Pancreas (tissue), 10 donors: ENCODE measurements around the gene MYO1E. TPM values are rescaled to one million over a fixed set of nuclear protein-coding genes. Genes with fewer than 3 reads are reported as not detected.

Experiments
- ATAC-seq, 4 donors: fragments of 200-7000 bp; cut with Tn5 transposase; one replicate each; pipeline versions ENCODE4 v1.8.0 to v1.9.1; 2020; ENCODE audit warnings: mild to moderate bottlenecking in 4 of 4, moderate library complexity in 4 of 4
- DNase-seq, 6 donors: peaks; one replicate each; pipeline ENCODE4 v3.0.0-alpha.2; 2020
- FAIRE-seq: peaks from 2 replicates; lab custom pipeline; 2012; peaks lifted over from hg19 to GRCh38; lab: Jason Lieb, UNC
- H3K27ac ChIP-seq, 4 donors: fragments of 200-600 bp; sonication (generic); 1 replicate in 3 of 4; 2 replicates in 1 of 4; pipeline versions ENCODE4 v1.5.0 to v1.8.0; 2020
- H3K27me3 ChIP-seq, 4 donors: fragments of 200-600 bp; one replicate each; pipeline ENCODE4 v1.8.0; 2021
- H3K36me3 ChIP-seq, 3 donors: fragments of 200-600 bp; sonication (generic) in 1 of 3; one replicate each; pipeline versions ENCODE4 v1.5.0 to v1.8.0; 2020 to 2021
- H3K4me1 ChIP-seq, 3 donors: fragments of 200-600 bp; one replicate each; pipeline ENCODE4 v1.8.0; 2021
- H3K4me3 ChIP-seq, 4 donors: fragments of 200-600 bp; sonication (generic) in 2 of 4; one replicate each; pipeline versions ENCODE4 v1.5.0 to v1.8.0; 2020 to 2021
- H3K9me3 ChIP-seq, 4 donors: fragments of 200-600 bp; one replicate each; pipeline ENCODE4 v1.8.0; 2021
- WGBS, 2 donors: extraction: QIAGEN DNeasy Blood & Tissue Kit; methylation state at CpG; one replicate each; pipeline ENCODE4 v1.1.7; 2013; 5-methylcytosine and 5-hydroxymethylcytosine counted together
- intact Hi-C, 3 donors: fragments of 100-400 bp; cut with DNase I; formaldehyde crosslinking; loops; one replicate each; pipeline versions ENCODE4 v1.11.1 to v1.14.2; 2022
- polyA plus RNA-seq, 2 donors: library from polyadenylated mRNA; stranded (reverse); fragments of 200-250 nt; gene quantifications; one replicate each; pipeline ENCODE4 v1.2.3, GENCODE V29; 2013
- total RNA-seq, 6 donors: library from RNA; stranded (reverse); fragmentation: NEBNext Ultra II Directional in 4 of 6; extraction: Animal tissue kit (Norgen Biotek cat#: 25700) in 4 of 6; gene quantifications; one replicate each; pipeline versions ENCODE4 v1.2.1 to v1.2.4, GENCODE V29; 2021 to 2023
- TF ChIP-seq, protein P1 (sequence below), 4 donors: fragments of 200-600 bp; sonication (generic) in 3 of 4; IDR thresholded peaks; one replicate each; pipeline versions ENCODE4 v1.5.0 to v1.8.0; 2021; ENCODE audit warnings: antibody characterized with exemption in 4 of 4
- donor health status: healthy with polysubstance abuse.
- donor health status: DM: no; HTN: no; CAD: no; lungs with moderate emphysema.
- donor health status: DM: no; HTN: no; CAD: no.
- donor health status: control.
- donor health status: control.
- donor health status: Bipolar disorder and iron deficiency.
- donor health status: DM: yes; HTN: yes; CAD: no.
- donor health status: DM: no; HTN: no; CAD: no.
- donor health status: DM: no; HTN: no; CAD: no.
- donor health status: DM: yes; HTN: yes; CAD: no.

Gene MYO1E
- total and polyA plus RNA-seq, 8 donors: 7.8 to 81.1 (median 25.6) TPM

DNA sequence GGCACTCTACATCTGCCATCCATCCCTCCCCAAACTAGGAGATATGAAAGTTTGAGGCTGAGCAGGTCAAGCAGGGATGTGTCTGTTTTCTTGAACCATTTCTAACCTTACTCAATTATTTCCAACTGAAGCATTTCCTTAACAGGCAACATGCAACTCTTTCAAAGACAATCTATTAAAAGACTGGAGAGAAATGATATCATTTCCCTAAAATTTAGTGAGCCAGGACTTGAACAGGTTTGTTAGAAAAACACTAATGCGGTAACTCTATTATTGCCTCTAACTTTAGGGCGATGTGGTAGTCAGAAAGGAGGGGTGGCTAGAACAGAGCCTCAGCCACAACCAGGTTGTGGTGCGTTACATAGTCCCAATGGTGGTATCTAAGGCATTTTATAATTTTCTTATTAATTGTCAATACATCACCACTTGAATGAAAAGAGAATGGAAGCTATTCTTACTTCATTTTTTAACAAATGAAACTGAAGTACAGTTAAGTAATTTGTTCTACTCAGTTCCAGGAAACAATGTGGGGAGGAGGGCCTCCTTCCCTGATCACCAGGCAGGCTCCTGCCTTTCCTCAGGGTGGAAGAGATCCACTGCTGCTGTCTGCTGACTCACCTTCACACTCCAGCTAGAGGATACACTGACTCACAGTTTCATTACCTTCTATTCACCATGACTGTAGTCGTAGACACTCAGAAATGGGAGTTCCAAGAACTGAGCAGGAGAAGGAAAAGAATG lies 22.8 kb downstream of the MYO1E start:
- no peak overlapping the region for H3K4me3 ChIP-seq
- intact Hi-C loops: no loop called here
- H3K27me3 ChIP-seq: no peaks in the 10 kb centered on the region
- H3K4me1 ChIP-seq: peaks cover 0 to 11% (median 0%) of the 10 kb centered on the region in 3 donors
- ATAC-seq (peak in 3 of 4 donors; percentile 51 to 93 (median 90)), DNase-seq (no peak), FAIRE-seq (no peak)
- TF ChIP-seq, protein P1, sequence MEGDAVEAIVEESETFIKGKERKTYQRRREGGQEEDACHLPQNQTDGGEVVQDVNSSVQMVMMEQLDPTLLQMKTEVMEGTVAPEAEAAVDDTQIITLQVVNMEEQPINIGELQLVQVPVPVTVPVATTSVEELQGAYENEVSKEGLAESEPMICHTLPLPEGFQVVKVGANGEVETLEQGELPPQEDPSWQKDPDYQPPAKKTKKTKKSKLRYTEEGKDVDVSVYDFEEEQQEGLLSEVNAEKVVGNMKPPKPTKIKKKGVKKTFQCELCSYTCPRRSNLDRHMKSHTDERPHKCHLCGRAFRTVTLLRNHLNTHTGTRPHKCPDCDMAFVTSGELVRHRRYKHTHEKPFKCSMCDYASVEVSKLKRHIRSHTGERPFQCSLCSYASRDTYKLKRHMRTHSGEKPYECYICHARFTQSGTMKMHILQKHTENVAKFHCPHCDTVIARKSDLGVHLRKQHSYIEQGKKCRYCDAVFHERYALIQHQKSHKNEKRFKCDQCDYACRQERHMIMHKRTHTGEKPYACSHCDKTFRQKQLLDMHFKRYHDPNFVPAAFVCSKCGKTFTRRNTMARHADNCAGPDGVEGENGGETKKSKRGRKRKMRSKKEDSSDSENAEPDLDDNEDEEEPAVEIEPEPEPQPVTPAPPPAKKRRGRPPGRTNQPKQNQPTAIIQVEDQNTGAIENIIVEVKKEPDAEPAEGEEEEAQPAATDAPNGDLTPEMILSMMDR (IDR thresholded peaks at IDR 0.05): no peak
- H3K27ac ChIP-seq: peak overlapping the region in 2 of 4 donors; percentile 20 to 39
- no peaks in the 10 kb centered on the region for H3K9me3 ChIP-seq
- no peaks in the 10 kb centered on the region for H3K36me3 ChIP-seq
- WGBS, 2 donors: 85% methylated on average over 4 of the region's 4 CpGs

DNA sequence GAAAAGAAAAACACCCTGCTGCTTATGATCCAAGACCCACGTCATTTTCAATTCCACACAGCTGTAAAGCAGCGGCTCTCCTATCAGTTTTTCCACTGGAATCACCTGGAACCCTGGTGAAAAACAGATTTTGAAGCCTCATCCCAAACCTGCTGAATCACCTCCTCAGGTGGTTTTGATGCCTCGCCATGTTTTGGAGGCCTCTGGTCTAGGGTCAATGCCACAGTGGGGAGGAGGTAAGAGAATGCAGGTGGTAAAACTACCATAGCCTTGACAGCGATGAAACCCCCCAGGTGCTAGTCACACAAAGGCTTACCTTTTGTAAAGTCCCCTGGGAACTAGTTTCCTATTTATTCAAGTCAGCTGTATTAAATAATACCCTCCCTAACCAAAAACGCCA lies 24.8 kb downstream of the MYO1E start:
- TF ChIP-seq, protein P1 (IDR thresholded peaks at IDR 0.05): no peak
- FAIRE-seq (no peak), ATAC-seq (no peak)

DNA sequence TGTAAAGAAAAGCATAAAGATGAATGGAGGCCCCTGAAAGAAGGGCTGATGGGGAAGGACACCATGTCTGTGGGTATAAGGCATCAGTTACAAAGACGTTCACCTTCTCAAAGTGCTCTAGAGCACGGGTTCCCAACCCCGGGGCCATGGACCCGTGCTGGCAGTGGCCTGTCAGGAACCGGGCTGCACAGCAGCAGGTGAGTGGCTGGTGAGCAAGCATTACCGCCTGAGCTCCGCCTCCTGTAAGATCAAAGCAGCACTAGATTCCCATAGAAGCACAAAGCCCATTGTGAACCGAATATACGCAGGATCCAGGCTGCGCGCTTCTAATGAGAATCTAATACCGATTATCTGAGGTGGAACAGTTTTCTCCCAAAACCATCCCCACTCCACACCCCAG lies 25.7 kb downstream of the MYO1E start:
- ATAC-seq (no peak), DNase-seq (no peak), FAIRE-seq (no peak)
- Histone ChIP-seq H3K36me3 (no peaks in the 10 kb centered on the region), H3K4me1 (peaks cover 0 to 10% (median 0%) of the 10 kb centered on the region in 3 donors), H3K27ac (no peak overlapping the region), H3K4me3 (no peak overlapping the region), H3K27me3 (no peaks in the 10 kb centered on the region), H3K9me3 (no peaks in the 10 kb centered on the region)
- 81 to 89% methylated on average over 12 of the region's 12 CpGs for WGBS, 2 donors
- intact Hi-C loops: no loop called here
- TF ChIP-seq, protein P1 (IDR thresholded peaks at IDR 0.05): no peak

More for the DNA sequence above, 24.8 kb downstream of the MYO1E start:
- H3K36me3 ChIP-seq: no peaks in the 10 kb centered on the region
- peaks cover 0 to 12% (median 0%) of the 10 kb centered on the region in 3 donors for H3K4me1 ChIP-seq
- H3K9me3 ChIP-seq: no peaks in the 10 kb centered on the region
- no peak overlapping the region for H3K4me3 ChIP-seq
- WGBS, 2 donors: 86 to 87% methylated on average over 5 of the region's 5 CpGs
- no peak for DNase-seq
- H3K27me3 ChIP-seq: no peaks in the 10 kb centered on the region
- intact Hi-C loops: no loop called here
- H3K27ac ChIP-seq: no peak overlapping the region

DNA sequence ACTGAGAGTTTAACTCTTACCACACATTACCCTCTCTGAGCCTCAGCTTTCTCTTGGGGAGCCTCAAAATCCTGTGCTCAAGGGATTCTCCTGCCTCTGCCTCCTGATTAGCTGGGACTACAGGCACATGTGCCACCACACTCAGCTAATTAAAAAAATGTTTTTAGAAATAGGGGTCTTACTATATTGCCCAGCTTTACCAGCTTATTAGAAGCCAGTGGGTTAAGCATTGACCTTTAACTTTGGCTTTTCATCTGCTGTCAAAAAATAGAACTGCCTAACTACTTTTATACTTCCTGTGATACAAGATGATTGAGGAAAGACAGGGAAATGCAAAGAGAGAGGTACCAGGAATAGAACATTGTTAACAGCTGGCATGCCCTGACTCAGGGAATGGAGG lies 27.3 kb downstream of the MYO1E start:
- FAIRE-seq: no peak

More for the DNA sequence above, 27.3 kb downstream of the MYO1E start:
- H3K36me3 ChIP-seq: no peaks in the 10 kb centered on the region
- no peaks in the 10 kb centered on the region for H3K9me3 ChIP-seq
- no peak for DNase-seq
- intact Hi-C loops: no loop called here
- TF ChIP-seq, protein P1 (IDR thresholded peaks at IDR 0.05): no peak
- no peak overlapping the region for H3K4me3 ChIP-seq
- H3K27me3 ChIP-seq: no peaks in the 10 kb centered on the region
- H3K4me1 ChIP-seq: peaks cover 0 to 10% (median 0%) of the 10 kb centered on the region in 3 donors
- H3K27ac ChIP-seq: no peak overlapping the region
- ATAC-seq: no peak
